ENCODE results near the gene LUZP4.

The LUZP4 gene

DNA sequence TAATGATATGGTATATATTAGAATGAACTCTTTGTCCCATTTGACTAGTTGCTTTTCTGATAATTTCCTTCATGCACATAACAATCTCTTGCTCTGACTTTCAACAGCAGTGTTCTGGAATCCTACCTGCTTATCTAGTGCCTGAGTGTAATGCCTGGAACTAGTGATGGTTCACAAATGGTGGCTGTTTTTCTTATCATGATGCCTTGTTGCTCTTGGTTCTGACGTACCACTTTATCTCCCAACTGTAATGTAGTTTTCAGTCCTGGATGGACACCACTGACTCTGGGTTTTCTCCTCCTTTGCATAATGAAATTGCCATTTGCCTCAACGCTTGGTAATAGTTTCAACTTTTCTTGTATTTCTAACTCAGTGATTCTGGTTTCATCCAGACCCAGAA, 25.5 kb upstream of the LUZP4 start:
- Histone ChIP-seq H3K36me3 (replicated peaks; ENCODE audit: insufficient read depth, low read length) (no peaks in the 10 kb centered on the region), H3F3A (ENCODE audit: insufficient read depth, low read length) (no peaks in the 10 kb centered on the region), H3K4me3 (ENCODE audit: low read length) (no peak overlapping the region), H2AFZ (ENCODE audit: low read length) (no peak overlapping the region), H3K9ac (ENCODE audit: low read length) (no peak overlapping the region), H3K27me3 (replicated peaks; ENCODE audit: insufficient read depth, low read length) (no peaks in the 10 kb centered on the region), H3K4me1 (ENCODE audit: low read length) (no peaks in the 10 kb centered on the region), H3K9me3 (replicated peaks; ENCODE audit: insufficient read depth, low read length) (no peaks in the 10 kb centered on the region), H3K4me2 (ENCODE audit: low read depth, low read length) (no peak overlapping the region), H3K79me2 (ENCODE audit: low read length) (no peaks in the 10 kb centered on the region), H4K20me1 (ENCODE audit: insufficient read depth, low read length) (no peaks in the 10 kb centered on the region), H3K9me2 (replicated peaks; ENCODE audit: insufficient read depth, low read length) (no peaks in the 10 kb centered on the region), H3K27ac (ENCODE audit: low read length) (no peak overlapping the region)
- TF ChIP-seq CTCF (IDR thresholded peaks at IDR 0.05; ENCODE audit: low read length) = no peak
- no peak for TF ChIP-seq EZH2 (optimal IDR thresholded peaks at IDR 0.05; ENCODE audit: low read depth, low read length)
- TF ChIP-seq EZH2phosphoT487 (IDR thresholded peaks at IDR 0.05; ENCODE audit: low read length) = no peak
- DNase-seq = no peak

GRCh38 chrX:115266300-115266699, 23.2 kb upstream of the LUZP4 start:
- no peak overlapping the region for H3K4me3 ChIP-seq (ENCODE audit: low read length)
- no peaks in the 10 kb centered on the region for H3K9me2 ChIP-seq (replicated peaks; ENCODE audit: insufficient read depth, low read length)
- no peak overlapping the region for H2AFZ ChIP-seq (ENCODE audit: low read length)
- no peak for TF ChIP-seq CTCF (IDR thresholded peaks at IDR 0.05; ENCODE audit: low read length)
- no peak for TF ChIP-seq EZH2 (optimal IDR thresholded peaks at IDR 0.05; ENCODE audit: low read depth, low read length)
- H3K36me3 ChIP-seq (replicated peaks; ENCODE audit: insufficient read depth, low read length) = no peaks in the 10 kb centered on the region
- no peaks in the 10 kb centered on the region for H3K9me3 ChIP-seq (replicated peaks; ENCODE audit: insufficient read depth, low read length)
- no peaks in the 10 kb centered on the region for H3K27me3 ChIP-seq (replicated peaks; ENCODE audit: insufficient read depth, low read length)
- no peak overlapping the region for H3K9ac ChIP-seq (ENCODE audit: low read length)
- no peak overlapping the region for H3K4me2 ChIP-seq (ENCODE audit: low read depth, low read length)
- no peak for DNase-seq
- H3K27ac ChIP-seq (ENCODE audit: low read length) = no peak overlapping the region
- no peaks in the 10 kb centered on the region for H4K20me1 ChIP-seq (ENCODE audit: insufficient read depth, low read length)
- H3K4me1 ChIP-seq (ENCODE audit: low read length) = no peaks in the 10 kb centered on the region
- no peaks in the 10 kb centered on the region for H3F3A ChIP-seq (ENCODE audit: insufficient read depth, low read length)
- no peaks in the 10 kb centered on the region for H3K79me2 ChIP-seq (ENCODE audit: low read length)

- no peak overlapping the region for H3K4me3 ChIP-seq (ENCODE audit: low read length)
- no peaks in the 10 kb centered on the region for H3K36me3 ChIP-seq (replicated peaks; ENCODE audit: insufficient read depth, low read length)
- H3K9me2 ChIP-seq (replicated peaks; ENCODE audit: insufficient read depth, low read length) = no peaks in the 10 kb centered on the region
- DNase-seq = no peak
- TF ChIP-seq EZH2 (optimal IDR thresholded peaks at IDR 0.05; ENCODE audit: low read depth, low read length) (no peak), CTCF (IDR thresholded peaks at IDR 0.05; ENCODE audit: low read length) (peak; percentile 28)
- H4K20me1 ChIP-seq (ENCODE audit: insufficient read depth, low read length) = no peaks in the 10 kb centered on the region
- no peak overlapping the region for H2AFZ ChIP-seq (ENCODE audit: low read length)
- H3F3A ChIP-seq (ENCODE audit: insufficient read depth, low read length) = no peaks in the 10 kb centered on the region
- H3K4me1 ChIP-seq (ENCODE audit: low read length) = no peaks in the 10 kb centered on the region
- no peak overlapping the region for H3K4me2 ChIP-seq (ENCODE audit: low read depth, low read length)
- no peak overlapping the region for H3K9ac ChIP-seq (ENCODE audit: low read length)
- H3K27ac ChIP-seq (ENCODE audit: low read length) = no peak overlapping the region
- H3K79me2 ChIP-seq (ENCODE audit: low read length) = no peaks in the 10 kb centered on the region
- H3K27me3 ChIP-seq (replicated peaks; ENCODE audit: insufficient read depth, low read length) = no peaks in the 10 kb centered on the region
- H3K9me3 ChIP-seq (replicated peaks; ENCODE audit: insufficient read depth, low read length) = no peaks in the 10 kb centered on the region
Measured at GRCh38 chrX:115268421-115268820, 21.1 kb upstream of the LUZP4 start.

All from MM.1S (cell line).